Measurements from ENCODE around the gene YES1. TPM values are rescaled to one million over a fixed set of nuclear protein-coding genes. Genes with fewer than 3 reads are reported as not detected.

The YES1 gene
- total and polyA plus RNA-seq, 2 of the 13 experiments (the other 11 are each of a cell fraction or from before 2014, with no cell fraction given) = 17.2 to 70.8 TPM

DNA sequence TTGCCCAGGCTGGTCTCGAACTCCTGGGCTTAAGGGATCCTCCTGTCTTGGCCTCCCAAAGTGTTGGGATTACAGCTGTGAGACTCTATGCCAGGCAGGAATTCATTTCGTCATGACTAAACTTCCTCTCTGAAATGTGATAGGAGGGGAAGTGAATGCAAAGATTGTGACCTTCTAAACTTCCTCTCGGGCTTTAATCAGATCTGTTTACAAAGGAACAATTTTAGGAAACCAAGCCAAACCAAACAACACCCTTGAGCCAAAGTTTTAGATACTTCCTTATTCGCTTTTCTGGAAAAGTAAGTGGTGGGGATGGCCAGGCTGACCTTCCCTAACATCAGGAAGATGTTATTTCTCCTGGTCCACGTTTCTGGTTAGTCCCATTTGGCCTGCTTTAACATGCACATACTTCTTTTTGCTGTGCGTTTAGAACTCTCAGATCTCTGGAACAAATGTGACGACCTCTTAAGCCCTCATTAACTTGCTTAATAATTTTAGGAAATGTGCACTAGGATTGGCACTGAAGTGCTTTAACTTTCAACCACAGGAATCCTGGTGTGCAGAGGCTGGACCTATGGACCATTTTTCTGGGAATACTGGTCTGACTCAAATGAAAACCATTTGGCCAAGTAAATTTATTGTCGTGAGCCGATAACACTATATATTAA is 33.2 kb upstream of the YES1 start (continued):
- TF ChIP-seq POLR2AphosphoS2 (IDR thresholded peaks at IDR 0.05; ENCODE audit: low read depth, low read length) = no peak
- TF ChIP-seq, protein P1, sequence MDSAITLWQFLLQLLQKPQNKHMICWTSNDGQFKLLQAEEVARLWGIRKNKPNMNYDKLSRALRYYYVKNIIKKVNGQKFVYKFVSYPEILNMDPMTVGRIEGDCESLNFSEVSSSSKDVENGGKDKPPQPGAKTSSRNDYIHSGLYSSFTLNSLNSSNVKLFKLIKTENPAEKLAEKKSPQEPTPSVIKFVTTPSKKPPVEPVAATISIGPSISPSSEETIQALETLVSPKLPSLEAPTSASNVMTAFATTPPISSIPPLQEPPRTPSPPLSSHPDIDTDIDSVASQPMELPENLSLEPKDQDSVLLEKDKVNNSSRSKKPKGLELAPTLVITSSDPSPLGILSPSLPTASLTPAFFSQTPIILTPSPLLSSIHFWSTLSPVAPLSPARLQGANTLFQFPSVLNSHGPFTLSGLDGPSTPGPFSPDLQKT (CRISPR knock-in tag; IDR thresholded peaks at IDR 0.05; ENCODE audit: borderline replicate concordance) = no peak
- no peak for TF ChIP-seq ZNF605 (CRISPR knock-in tag; IDR thresholded peaks at IDR 0.05)
- TF ChIP-seq ZNF225 (CRISPR knock-in tag; IDR thresholded peaks at IDR 0.05) = no peak
- TF ChIP-seq SKI (IDR thresholded peaks at IDR 0.05; ENCODE audit: partially characterized antibody) = no peak
- TF ChIP-seq, protein P2, sequence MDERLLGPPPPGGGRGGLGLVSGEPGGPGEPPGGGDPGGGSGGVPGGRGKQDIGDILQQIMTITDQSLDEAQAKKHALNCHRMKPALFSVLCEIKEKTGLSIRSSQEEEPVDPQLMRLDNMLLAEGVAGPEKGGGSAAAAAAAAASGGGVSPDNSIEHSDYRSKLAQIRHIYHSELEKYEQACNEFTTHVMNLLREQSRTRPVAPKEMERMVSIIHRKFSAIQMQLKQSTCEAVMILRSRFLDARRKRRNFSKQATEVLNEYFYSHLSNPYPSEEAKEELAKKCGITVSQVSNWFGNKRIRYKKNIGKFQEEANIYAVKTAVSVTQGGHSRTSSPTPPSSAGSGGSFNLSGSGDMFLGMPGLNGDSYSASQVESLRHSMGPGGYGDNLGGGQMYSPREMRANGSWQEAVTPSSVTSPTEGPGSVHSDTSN (CRISPR knock-in tag; IDR thresholded peaks at IDR 0.05) = no peak
- no peak for TF ChIP-seq WIZ (CRISPR knock-in tag; IDR thresholded peaks at IDR 0.05)
- TF ChIP-seq, protein P3, sequence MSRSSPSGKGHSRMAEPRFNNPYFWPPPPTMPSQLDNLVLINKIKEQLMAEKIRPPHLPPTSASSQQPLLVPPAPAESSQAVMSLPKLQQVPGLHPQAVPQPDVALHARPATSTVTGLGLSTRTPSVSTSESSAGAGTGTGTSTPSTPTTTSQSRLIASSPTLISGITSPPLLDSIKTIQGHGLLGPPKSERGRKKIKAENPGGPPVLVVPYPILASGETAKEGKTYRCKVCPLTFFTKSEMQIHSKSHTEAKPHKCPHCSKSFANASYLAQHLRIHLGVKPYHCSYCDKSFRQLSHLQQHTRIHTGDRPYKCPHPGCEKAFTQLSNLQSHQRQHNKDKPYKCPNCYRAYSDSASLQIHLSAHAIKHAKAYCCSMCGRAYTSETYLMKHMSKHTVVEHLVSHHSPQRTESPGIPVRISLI (CRISPR knock-in tag; IDR thresholded peaks at IDR 0.05; ENCODE audit: borderline replicate concordance) = no peak
- TF ChIP-seq HOXD1 (CRISPR knock-in tag; IDR thresholded peaks at IDR 0.05) = no peak
- TF ChIP-seq, protein P4, sequence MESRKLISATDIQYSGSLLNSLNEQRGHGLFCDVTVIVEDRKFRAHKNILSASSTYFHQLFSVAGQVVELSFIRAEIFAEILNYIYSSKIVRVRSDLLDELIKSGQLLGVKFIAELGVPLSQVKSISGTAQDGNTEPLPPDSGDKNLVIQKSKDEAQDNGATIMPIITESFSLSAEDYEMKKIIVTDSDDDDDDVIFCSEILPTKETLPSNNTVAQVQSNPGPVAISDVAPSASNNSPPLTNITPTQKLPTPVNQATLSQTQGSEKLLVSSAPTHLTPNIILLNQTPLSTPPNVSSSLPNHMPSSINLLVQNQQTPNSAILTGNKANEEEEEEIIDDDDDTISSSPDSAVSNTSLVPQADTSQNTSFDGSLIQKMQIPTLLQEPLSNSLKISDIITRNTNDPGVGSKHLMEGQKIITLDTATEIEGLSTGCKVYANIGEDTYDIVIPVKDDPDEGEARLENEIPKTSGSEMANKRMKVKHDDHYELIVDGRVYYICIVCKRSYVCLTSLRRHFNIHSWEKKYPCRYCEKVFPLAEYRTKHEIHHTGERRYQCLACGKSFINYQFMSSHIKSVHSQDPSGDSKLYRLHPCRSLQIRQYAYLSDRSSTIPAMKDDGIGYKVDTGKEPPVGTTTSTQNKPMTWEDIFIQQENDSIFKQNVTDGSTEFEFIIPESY (CRISPR knock-in tag; IDR thresholded peaks at IDR 0.05) = no peak
- TF ChIP-seq SALL1 (CRISPR knock-in tag; IDR thresholded peaks at IDR 0.05) = peak; percentile 34; the same call in 1 of the 2 replicates
- no peak for TF ChIP-seq ERF (CRISPR knock-in tag; IDR thresholded peaks at IDR 0.05)
- TF ChIP-seq PAF1 (CRISPR knock-in tag; IDR thresholded peaks at IDR 0.05) = no peak
- no peak for TF ChIP-seq ZNF768 (CRISPR knock-in tag; IDR thresholded peaks at IDR 0.05)
- TF ChIP-seq, protein P5, sequence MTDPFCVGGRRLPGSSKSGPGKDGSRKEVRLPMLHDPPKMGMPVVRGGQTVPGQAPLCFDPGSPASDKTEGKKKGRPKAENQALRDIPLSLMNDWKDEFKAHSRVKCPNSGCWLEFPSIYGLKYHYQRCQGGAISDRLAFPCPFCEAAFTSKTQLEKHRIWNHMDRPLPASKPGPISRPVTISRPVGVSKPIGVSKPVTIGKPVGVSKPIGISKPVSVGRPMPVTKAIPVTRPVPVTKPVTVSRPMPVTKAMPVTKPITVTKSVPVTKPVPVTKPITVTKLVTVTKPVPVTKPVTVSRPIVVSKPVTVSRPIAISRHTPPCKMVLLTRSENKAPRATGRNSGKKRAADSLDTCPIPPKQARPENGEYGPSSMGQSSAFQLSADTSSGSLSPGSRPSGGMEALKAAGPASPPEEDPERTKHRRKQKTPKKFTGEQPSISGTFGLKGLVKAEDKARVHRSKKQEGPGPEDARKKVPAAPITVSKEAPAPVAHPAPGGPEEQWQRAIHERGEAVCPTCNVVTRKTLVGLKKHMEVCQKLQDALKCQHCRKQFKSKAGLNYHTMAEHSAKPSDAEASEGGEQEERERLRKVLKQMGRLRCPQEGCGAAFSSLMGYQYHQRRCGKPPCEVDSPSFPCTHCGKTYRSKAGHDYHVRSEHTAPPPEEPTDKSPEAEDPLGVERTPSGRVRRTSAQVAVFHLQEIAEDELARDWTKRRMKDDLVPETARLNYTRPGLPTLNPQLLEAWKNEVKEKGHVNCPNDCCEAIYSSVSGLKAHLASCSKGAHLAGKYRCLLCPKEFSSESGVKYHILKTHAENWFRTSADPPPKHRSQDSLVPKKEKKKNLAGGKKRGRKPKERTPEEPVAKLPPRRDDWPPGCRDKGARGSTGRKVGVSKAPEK (CRISPR knock-in tag; IDR thresholded peaks at IDR 0.05; ENCODE audit: borderline replicate concordance) = no peak
- peak; percentile 59 for TF ChIP-seq ZNF816 (CRISPR knock-in tag; IDR thresholded peaks at IDR 0.05; ENCODE audit: borderline replicate concordance)
- no peak for TF ChIP-seq SATB2 (CRISPR knock-in tag; IDR thresholded peaks at IDR 0.05)
- TF ChIP-seq, protein P6, sequence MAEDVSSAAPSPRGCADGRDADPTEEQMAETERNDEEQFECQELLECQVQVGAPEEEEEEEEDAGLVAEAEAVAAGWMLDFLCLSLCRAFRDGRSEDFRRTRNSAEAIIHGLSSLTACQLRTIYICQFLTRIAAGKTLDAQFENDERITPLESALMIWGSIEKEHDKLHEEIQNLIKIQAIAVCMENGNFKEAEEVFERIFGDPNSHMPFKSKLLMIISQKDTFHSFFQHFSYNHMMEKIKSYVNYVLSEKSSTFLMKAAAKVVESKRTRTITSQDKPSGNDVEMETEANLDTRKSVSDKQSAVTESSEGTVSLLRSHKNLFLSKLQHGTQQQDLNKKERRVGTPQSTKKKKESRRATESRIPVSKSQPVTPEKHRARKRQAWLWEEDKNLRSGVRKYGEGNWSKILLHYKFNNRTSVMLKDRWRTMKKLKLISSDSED (CRISPR knock-in tag; IDR thresholded peaks at IDR 0.05) = no peak
- TF ChIP-seq ELF1 (CRISPR knock-in tag; IDR thresholded peaks at IDR 0.05) = no peak
- TF ChIP-seq SMAD3 (CRISPR knock-in tag; IDR thresholded peaks at IDR 0.05) = no peak

Data from HepG2 (cell line).